Glutamatergic neuron (in vitro differentiated cells): ENCODE results near the gene SSBP1. TPM values are rescaled to one million over a fixed set of nuclear protein-coding genes. Genes with fewer than 3 reads are reported as not detected.

Experiments used
- total RNA-seq: library from RNA; stranded (reverse); fragmentation: NEBNext Ultra II Directional; extraction: Animal tissue kit (Norgen Biotek cat#: 25700); gene quantifications from one replicate; pipeline ENCODE4 v1.2.1, GENCODE V29; 2021; ENCODE audit not compliant: unreplicated experiment

SSBP1 gene
- total RNA-seq, 1 donor from 2014 or later = 123 TPM

Other genes with a start within 250 kb of the SSBP1 start
- gene AGK, start 186.9 kb upstream of the SSBP1 start, total RNA-seq = 26.1 TPM
- gene DENND11, start 36.2 kb upstream of the SSBP1 start, total RNA-seq = 9.5 TPM
- not detected for gene WEE2, start 30.0 kb upstream of the SSBP1 start, total RNA-seq
- 1.6 TPM for gene TAS2R3, start 25.7 kb downstream of the SSBP1 start, total RNA-seq
- gene TAS2R4, start 38.3 kb downstream of the SSBP1 start, total RNA-seq = 1.0 TPM
- 1.3 TPM for gene TAS2R5, start 51.9 kb downstream of the SSBP1 start, total RNA-seq
- gene PRSS37, start 103.1 kb downstream of the SSBP1 start, total RNA-seq = not detected
- not detected for gene OR9A4, start 178.0 kb downstream of the SSBP1 start, total RNA-seq
- gene CLEC5A, start 208.6 kb downstream of the SSBP1 start, total RNA-seq = not detected
- gene TAS2R38, start 235.4 kb downstream of the SSBP1 start, total RNA-seq = not detected